GM12801 (cell line): ENCODE results near the gene PROCA1.
A peak's percentile ranks its signal among the peaks of the same experiment; 100 is the strongest.

Experiments
- CTCF ChIP-seq: IDR thresholded peaks from one replicate; pipeline ENCODE4 v1.5.1; 2011; ENCODE audit warnings: control low read depth; ENCODE audit not compliant: insufficient read length; ENCODE audit errors: extremely low read depth

PROCA1 gene

GRCh38 chr17:28729950-28730330, 18.3 kb upstream of the PROCA1 start:
- TF ChIP-seq CTCF = no peak

GRCh38 chr17:28728364-28729200, 16.9 kb upstream of the PROCA1 start, which contains the start of gene NEK8:
TSS of gene NEK8 (plus strand) at chr17:28728788. CDS start at chr17:28728814, 26 bp downstream.
- TF ChIP-seq CTCF = no peak

- peak; percentile 19 for TF ChIP-seq CTCF
Observed at GRCh38 chr17:28726627-28727491, 15.2 kb upstream of the PROCA1 start.

GRCh38 chr17:28726226-28726626, 14.5 kb upstream of the PROCA1 start, which contains the start of gene TLCD1:
TSS of gene TLCD1 (minus strand) at chr17:28726233. CDS start at chr17:28726097, 136 bp downstream.
- no peak for TF ChIP-seq CTCF

GRCh38 chr17:28725660-28726225, 14.1 kb upstream of the PROCA1 start:
- no peak for TF ChIP-seq CTCF

- no peak for TF ChIP-seq CTCF
Observed at GRCh38 chr17:28725166-28725659, 13.5 kb upstream of the PROCA1 start.
